HepG2 (cell line): ENCODE data around the gene UNC13D. TPM values are rescaled to one million over a fixed set of nuclear protein-coding genes. Genes with fewer than 3 reads are reported as not detected.

ENCODE experiments used
- GFI1 ChIP-seq: sonication (generic); formaldehyde crosslinking; IDR thresholded peaks from 2 replicates; pipeline ENCODE4 v1.5.0; 2020; ENCODE audit warnings: missing genetic modification reagents, mild to moderate bottlenecking, borderline replicate concordance
- HNF4G ChIP-seq, 2 experiments: sonication (generic) in 1 of 2; formaldehyde crosslinking in 1 of 2; IDR thresholded peaks; 2 replicates each; pipeline versions ENCODE4 v1.4.0 to v1.6.1; 2011 to 2020; ENCODE audit warnings: borderline replicate concordance in 2 of 2, low read depth in 2 of 2, mild to moderate bottlenecking in 2 of 2, low read length in 1 of 2, missing genetic modification reagents in 1 of 2, moderate library complexity in 1 of 2
- KLF15 ChIP-seq: sonication (generic); formaldehyde crosslinking; IDR thresholded peaks from 2 replicates; pipeline ENCODE4 v1.8.1; 2023; ENCODE audit warnings: borderline replicate concordance, mild to moderate bottlenecking, inconsistent platforms, missing genetic modification reagents, mixed read lengths
- MYC ChIP-seq: sonication (generic); formaldehyde crosslinking; IDR thresholded peaks from 2 replicates; pipeline ENCODE4 v1.9.0; 2021; ENCODE audit warnings: missing genetic modification reagents, borderline replicate concordance
- SAP130 ChIP-seq: IDR thresholded peaks from 2 replicates; pipeline ENCODE4 v1.6.1; 2016; ENCODE audit warnings: low read depth
- ZBTB7A ChIP-seq: sonication (generic); formaldehyde crosslinking; IDR thresholded peaks from 2 replicates; pipeline ENCODE4 v1.8.0; 2022; ENCODE audit warnings: mild to moderate bottlenecking, missing genetic modification reagents
- ZBTB8A ChIP-seq: sonication (generic); formaldehyde crosslinking; IDR thresholded peaks from 2 replicates; pipeline ENCODE4 v1.4.0; 2020; ENCODE audit warnings: mild to moderate bottlenecking, low read depth, missing genetic modification reagents, borderline replicate concordance
- ZFX ChIP-seq: sonication (generic); formaldehyde crosslinking; IDR thresholded peaks from 2 replicates; pipeline ENCODE4 v1.4.0; 2020; ENCODE audit warnings: mild to moderate bottlenecking, low read depth, missing genetic modification reagents, moderate library complexity
- ZNF225 ChIP-seq: sonication (generic); formaldehyde crosslinking; IDR thresholded peaks from 2 replicates; pipeline ENCODE4 v1.4.0; 2020; ENCODE audit warnings: mild to moderate bottlenecking, missing genetic modification reagents
- ZNF431 ChIP-seq: sonication (generic); formaldehyde crosslinking; IDR thresholded peaks from 2 replicates; pipeline ENCODE4 v1.9.0; 2022; ENCODE audit warnings: missing genetic modification reagents, low read depth, mild to moderate bottlenecking, borderline replicate concordance
- ZSCAN31 ChIP-seq: sonication (generic); formaldehyde crosslinking; IDR thresholded peaks from 2 replicates; pipeline ENCODE4 v1.5.0; 2020; ENCODE audit warnings: low read depth, mild to moderate bottlenecking, missing genetic modification reagents
- polyA plus RNA-seq, 8 experiments: library from polyadenylated mRNA; depleted of rRNA in 3 of 8; stranded (reverse) in 7 of 8; unstranded in 1 of 8; fragments of >200 nt; fragmentation: Illumina TruSeq in 4 of 8; extraction: Trizol in 4 of 8; gene quantifications; 2 replicates each; pipeline versions ENCODE4 v1.2.1 to v1.2.3, GENCODE V29; 2011 to 2016; ENCODE audit warnings: low read depth in 4 of 8, missing spikeins in 1 of 8, mixed read lengths in 1 of 8; ENCODE audit not compliant: insufficient read depth in 1 of 8
- total RNA-seq, 5 experiments: library from RNA; depleted of rRNA; stranded (reverse); fragments of >200 nt; fragmentation: Illumina TruSeq; extraction: Trizol; gene quantifications; 2 replicates each; pipeline ENCODE4 v1.2.3, GENCODE V29; 2016; ENCODE audit warnings: low read depth in 1 of 5
- TF ChIP-seq, protein P1 (sequence below): sonication (generic); formaldehyde crosslinking; IDR thresholded peaks from 2 replicates; pipeline ENCODE4 v1.5.0; 2020; ENCODE audit warnings: mild to moderate bottlenecking, missing genetic modification reagents, borderline replicate concordance
- TF ChIP-seq, protein P2 (sequence below): sonication (generic); formaldehyde crosslinking; conservative IDR thresholded peaks from 2 replicates; pipeline ENCODE4 v1.4.0; 2020; ENCODE audit warnings: missing genetic modification reagents
- TF ChIP-seq, protein P3 (sequence below): sonication (generic); formaldehyde crosslinking; IDR thresholded peaks from 2 replicates; pipeline ENCODE4 v1.4.0; 2020; ENCODE audit warnings: low read depth, missing genetic modification reagents

The UNC13D gene
- total and polyA plus RNA-seq, 2 of the 13 experiments (the other 11 are each of a cell fraction or from before 2014, with no cell fraction given) = 29.7 to 42.7 TPM

DNA sequence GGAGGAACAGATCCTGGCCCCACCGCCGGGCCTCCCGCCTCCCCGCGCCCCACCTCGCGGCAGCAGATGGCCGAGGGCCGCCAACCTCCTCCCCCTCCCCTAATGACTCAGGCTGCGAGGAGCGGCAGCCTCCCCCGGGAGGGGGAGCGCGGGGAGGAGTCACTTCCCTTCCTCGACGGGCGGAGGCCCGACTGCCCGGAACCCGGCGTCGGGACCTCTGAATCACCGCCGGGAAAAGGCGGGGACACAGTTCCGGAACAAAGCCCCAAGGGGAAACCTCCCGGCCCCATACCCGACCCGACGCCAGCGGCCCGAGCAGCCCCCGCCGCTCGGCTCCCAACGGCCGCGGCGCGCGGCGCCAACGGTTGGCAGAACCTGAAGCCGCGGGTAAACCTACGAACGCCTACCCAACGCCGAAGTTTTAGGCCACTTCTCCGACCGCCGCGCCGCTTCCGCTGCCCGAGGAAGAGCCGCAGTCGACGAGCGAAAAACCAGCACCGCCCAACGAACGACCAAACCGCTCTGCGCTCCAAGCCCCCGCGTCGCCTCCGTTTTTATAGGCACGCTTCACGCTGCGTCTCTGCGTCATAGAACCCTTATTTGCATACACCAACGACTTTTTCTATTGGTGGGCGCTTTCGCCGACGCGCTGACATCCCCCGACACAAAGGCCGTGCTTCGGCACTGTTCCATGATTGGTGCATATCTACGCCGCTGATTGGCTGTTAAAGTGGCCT is 64.8 kb downstream of the UNC13D start (continued):
- TF ChIP-seq, protein P1, sequence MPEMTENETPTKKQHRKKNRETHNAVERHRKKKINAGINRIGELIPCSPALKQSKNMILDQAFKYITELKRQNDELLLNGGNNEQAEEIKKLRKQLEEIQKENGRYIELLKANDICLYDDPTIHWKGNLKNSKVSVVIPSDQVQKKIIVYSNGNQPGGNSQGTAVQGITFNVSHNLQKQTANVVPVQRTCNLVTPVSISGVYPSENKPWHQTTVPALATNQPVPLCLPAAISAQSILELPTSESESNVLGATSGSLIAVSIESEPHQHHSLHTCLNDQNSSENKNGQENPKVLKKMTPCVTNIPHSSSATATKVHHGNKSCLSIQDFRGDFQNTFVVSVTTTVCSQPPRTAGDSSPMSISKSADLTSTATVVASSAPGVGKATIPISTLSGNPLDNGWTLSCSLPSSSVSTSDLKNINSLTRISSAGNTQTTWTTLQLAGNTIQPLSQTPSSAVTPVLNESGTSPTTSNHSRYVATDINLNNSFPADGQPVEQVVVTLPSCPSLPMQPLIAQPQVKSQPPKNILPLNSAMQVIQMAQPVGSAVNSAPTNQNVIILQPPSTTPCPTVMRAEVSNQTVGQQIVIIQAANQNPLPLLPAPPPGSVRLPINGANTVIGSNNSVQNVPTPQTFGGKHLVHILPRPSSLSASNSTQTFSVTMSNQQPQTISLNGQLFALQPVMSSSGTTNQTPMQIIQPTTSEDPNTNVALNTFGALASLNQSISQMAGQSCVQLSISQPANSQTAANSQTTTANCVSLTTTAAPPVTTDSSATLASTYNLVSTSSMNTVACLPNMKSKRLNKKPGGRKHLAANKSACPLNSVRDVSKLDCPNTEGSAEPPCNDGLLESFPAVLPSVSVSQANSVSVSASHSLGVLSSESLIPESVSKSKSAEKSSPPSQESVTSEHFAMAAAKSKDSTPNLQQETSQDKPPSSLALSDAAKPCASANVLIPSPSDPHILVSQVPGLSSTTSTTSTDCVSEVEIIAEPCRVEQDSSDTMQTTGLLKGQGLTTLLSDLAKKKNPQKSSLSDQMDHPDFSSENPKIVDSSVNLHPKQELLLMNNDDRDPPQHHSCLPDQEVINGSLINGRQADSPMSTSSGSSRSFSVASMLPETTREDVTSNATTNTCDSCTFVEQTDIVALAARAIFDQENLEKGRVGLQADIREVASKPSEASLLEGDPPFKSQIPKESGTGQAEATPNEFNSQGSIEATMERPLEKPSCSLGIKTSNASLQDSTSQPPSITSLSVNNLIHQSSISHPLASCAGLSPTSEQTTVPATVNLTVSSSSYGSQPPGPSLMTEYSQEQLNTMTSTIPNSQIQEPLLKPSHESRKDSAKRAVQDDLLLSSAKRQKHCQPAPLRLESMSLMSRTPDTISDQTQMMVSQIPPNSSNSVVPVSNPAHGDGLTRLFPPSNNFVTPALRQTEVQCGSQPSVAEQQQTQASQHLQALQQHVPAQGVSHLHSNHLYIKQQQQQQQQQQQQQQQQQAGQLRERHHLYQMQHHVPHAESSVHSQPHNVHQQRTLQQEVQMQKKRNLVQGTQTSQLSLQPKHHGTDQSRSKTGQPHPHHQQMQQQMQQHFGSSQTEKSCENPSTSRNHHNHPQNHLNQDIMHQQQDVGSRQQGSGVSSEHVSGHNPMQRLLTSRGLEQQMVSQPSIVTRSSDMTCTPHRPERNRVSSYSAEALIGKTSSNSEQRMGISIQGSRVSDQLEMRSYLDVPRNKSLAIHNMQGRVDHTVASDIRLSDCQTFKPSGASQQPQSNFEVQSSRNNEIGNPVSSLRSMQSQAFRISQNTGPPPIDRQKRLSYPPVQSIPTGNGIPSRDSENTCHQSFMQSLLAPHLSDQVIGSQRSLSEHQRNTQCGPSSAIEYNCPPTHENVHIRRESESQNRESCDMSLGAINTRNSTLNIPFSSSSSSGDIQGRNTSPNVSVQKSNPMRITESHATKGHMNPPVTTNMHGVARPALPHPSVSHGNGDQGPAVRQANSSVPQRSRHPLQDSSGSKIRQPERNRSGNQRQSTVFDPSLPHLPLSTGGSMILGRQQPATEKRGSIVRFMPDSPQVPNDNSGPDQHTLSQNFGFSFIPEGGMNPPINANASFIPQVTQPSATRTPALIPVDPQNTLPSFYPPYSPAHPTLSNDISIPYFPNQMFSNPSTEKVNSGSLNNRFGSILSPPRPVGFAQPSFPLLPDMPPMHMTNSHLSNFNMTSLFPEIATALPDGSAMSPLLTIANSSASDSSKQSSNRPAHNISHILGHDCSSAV (CRISPR knock-in tag) = no peak
- peak; percentile 95 for TF ChIP-seq SAP130 (CRISPR knock-in tag)
- peak; percentile 97 for TF ChIP-seq ZSCAN31
- TF ChIP-seq KLF15 (CRISPR knock-in tag) = no peak; the same call in 1 of the 2 replicates
- TF ChIP-seq ZBTB8A = 0 out of 2 replicates have a peak, but pooled peaks have one; percentile 41
- TF ChIP-seq ZFX (CRISPR knock-in tag) = peak; percentile 70
- no peak; the same call in 1 of the 2 replicates for TF ChIP-seq GFI1 (CRISPR knock-in tag)
- TF ChIP-seq, protein P2, sequence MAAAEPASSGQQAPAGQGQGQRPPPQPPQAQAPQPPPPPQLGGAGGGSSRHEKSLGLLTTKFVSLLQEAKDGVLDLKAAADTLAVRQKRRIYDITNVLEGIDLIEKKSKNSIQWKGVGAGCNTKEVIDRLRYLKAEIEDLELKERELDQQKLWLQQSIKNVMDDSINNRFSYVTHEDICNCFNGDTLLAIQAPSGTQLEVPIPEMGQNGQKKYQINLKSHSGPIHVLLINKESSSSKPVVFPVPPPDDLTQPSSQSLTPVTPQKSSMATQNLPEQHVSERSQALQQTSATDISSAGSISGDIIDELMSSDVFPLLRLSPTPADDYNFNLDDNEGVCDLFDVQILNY (CRISPR knock-in tag) = peak; percentile 88
- TF ChIP-seq ZNF431 = 0 out of 2 replicates have a peak, but pooled peaks have one; percentile 56
- TF ChIP-seq ZNF225 (CRISPR knock-in tag) = peak; percentile 95
- TF ChIP-seq HNF4G (IDR thresholded peaks at IDR 0.05; ENCODE audit: borderline replicate concordance, low read depth, low read length) = peak; percentile 29; the same call in 1 of the 2 replicates
- peak; percentile 39 for TF ChIP-seq HNF4G (CRISPR knock-in tag; IDR thresholded peaks at IDR 0.05; ENCODE audit: borderline replicate concordance, low read depth)
- TF ChIP-seq MYC (CRISPR knock-in tag) = peak; percentile 84; the same call in 1 of the 2 replicates
- TF ChIP-seq, protein P3, sequence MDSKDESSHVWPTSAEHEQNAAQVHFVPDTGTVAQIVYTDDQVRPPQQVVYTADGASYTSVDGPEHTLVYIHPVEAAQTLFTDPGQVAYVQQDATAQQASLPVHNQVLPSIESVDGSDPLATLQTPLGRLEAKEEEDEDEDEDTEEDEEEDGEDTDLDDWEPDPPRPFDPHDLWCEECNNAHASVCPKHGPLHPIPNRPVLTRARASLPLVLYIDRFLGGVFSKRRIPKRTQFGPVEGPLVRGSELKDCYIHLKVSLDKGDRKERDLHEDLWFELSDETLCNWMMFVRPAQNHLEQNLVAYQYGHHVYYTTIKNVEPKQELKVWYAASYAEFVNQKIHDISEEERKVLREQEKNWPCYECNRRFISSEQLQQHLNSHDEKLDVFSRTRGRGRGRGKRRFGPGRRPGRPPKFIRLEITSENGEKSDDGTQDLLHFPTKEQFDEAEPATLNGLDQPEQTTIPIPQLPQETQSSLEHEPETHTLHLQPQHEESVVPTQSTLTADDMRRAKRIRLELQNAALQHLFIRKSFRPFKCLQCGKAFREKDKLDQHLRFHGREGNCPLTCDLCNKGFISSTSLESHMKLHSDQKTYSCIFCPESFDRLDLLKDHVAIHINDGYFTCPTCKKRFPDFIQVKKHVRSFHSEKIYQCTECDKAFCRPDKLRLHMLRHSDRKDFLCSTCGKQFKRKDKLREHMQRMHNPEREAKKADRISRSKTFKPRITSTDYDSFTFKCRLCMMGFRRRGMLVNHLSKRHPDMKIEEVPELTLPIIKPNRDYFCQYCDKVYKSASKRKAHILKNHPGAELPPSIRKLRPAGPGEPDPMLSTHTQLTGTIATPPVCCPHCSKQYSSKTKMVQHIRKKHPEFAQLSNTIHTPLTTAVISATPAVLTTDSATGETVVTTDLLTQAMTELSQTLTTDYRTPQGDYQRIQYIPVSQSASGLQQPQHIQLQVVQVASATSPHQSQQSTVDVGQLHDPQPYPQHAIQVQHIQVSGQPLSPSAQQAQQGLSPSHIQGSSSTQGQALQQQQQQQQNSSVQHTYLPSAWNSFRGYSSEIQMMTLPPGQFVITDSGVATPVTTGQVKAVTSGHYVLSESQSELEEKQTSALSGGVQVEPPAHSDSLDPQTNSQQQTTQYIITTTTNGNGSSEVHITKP (CRISPR knock-in tag) = 0 out of 2 replicates have a peak, but pooled peaks have one; percentile 34
- TF ChIP-seq ZBTB7A (CRISPR knock-in tag) = 0 out of 2 replicates have a peak, but pooled peaks have one; percentile 27
